Neural cell (in vitro differentiated cells): ENCODE data around the gene FAM135A. TPM values are rescaled to one million over a fixed set of nuclear protein-coding genes. Genes with fewer than 3 reads are reported as not detected.

Experiments used
- H2AFZ ChIP-seq: fragments of 200-600, 300-800 bp; sonication (generic), shearing (Covaris generic); 2 replicates; pipeline ENCODE4 v1.6.0; 2014; ENCODE audit warnings: low read depth, mild to moderate bottlenecking, antibody characterized with exemption, low read length, moderate library complexity
- H3F3A ChIP-seq: fragments of 200-600 bp; shearing (Covaris generic); 2 replicates; pipeline ENCODE4 v1.6.1; 2016; ENCODE audit warnings: mild to moderate bottlenecking, moderate library complexity, mixed read lengths, antibody characterized with exemption, low read length; ENCODE audit not compliant: insufficient read depth, poor library complexity, severe bottlenecking
- H3K27ac ChIP-seq: fragments of 200-600, 300-800 bp; sonication (generic), shearing (Covaris generic); 2 replicates; pipeline ENCODE4 v1.5.1; 2014; ENCODE audit warnings: mild to moderate bottlenecking, low read length, moderate library complexity
- H3K27me3 ChIP-seq: fragments of 300-800, 200-600 bp; sonication (generic), shearing (Covaris generic); 2 replicates; pipeline ENCODE4 v1.6.0; 2014; ENCODE audit warnings: mild to moderate bottlenecking, low read depth, low read length, moderate library complexity; ENCODE audit not compliant: insufficient read depth
- H3K36me3 ChIP-seq: fragments of 300-800, 200-600 bp; sonication (generic), shearing (Covaris generic); 2 replicates; pipeline ENCODE4 v1.5.1; 2014; ENCODE audit warnings: mild to moderate bottlenecking, antibody characterized with exemption, low read length, moderate library complexity; ENCODE audit not compliant: insufficient read depth
- H3K4me2 ChIP-seq: fragments of 300-800, 200-600 bp; sonication (generic), shearing (Covaris generic); 2 replicates; pipeline ENCODE4 v1.6.0; 2014; ENCODE audit warnings: mild to moderate bottlenecking, low read length
- H3K4me3 ChIP-seq: fragments of 300-800, 200-600 bp; sonication (generic), shearing (Covaris generic); 2 replicates; pipeline ENCODE4 v1.5.1; 2014; ENCODE audit warnings: mild to moderate bottlenecking, low read length, moderate library complexity
- H3K79me2 ChIP-seq: fragments of 200-600 bp; shearing (Covaris generic); replicated peaks from 2 replicates; pipeline ENCODE4 v1.6.0; 2014; ENCODE audit warnings: mild to moderate bottlenecking, low read length, moderate library complexity; ENCODE audit not compliant: insufficient read depth
- H3K9ac ChIP-seq: fragments of 300-800, 200-600 bp; sonication (generic), shearing (Covaris generic); 2 replicates; pipeline ENCODE4 v1.6.1; 2016; ENCODE audit warnings: mild to moderate bottlenecking, low read length, mixed read lengths
- H3K9me2 ChIP-seq: fragments of 200-600 bp; shearing (Covaris generic); 2 replicates; pipeline ENCODE4 v1.6.1; 2016; ENCODE audit warnings: mild to moderate bottlenecking, low read length, mixed read lengths; ENCODE audit not compliant: insufficient read depth
- H3K9me3 ChIP-seq: fragments of 200-600, 300-800 bp; sonication (generic), shearing (Covaris generic); 2 replicates; pipeline ENCODE4 v1.6.1; 2016; ENCODE audit warnings: mild to moderate bottlenecking, mixed run types, low read length, moderate library complexity, mixed read lengths
- H4K20me1 ChIP-seq: fragments of 200-600 bp; shearing (Covaris generic); 2 replicates; pipeline ENCODE4 v1.6.1; 2016; ENCODE audit warnings: mild to moderate bottlenecking, mixed run types; ENCODE audit not compliant: insufficient read depth
- EP300 ChIP-seq: fragments of 450-650 bp; conservative IDR thresholded peaks from 2 replicates; pipeline ENCODE4 v1.6.1; 2014; ENCODE audit warnings: antibody characterized with exemption, mild to moderate bottlenecking, moderate library complexity; ENCODE audit not compliant: poor library complexity, severe bottlenecking
- EZH2 ChIP-seq: fragments of 200-600, 300-800 bp; shearing (Covaris generic), sonication (generic); IDR thresholded peaks from 2 replicates; pipeline ENCODE4 v1.6.1; 2014; ENCODE audit warnings: antibody characterized with exemption, low read length, borderline replicate concordance, mild to moderate bottlenecking; ENCODE audit not compliant: insufficient read depth, poor library complexity, severe bottlenecking
- MXI1 ChIP-seq: fragments of 450-650 bp; conservative IDR thresholded peaks from 2 replicates; pipeline ENCODE4 v1.6.1; 2014; ENCODE audit warnings: antibody characterized with exemption, mild to moderate bottlenecking; ENCODE audit not compliant: poor library complexity, severe bottlenecking
- POLR2AphosphoS5 ChIP-seq: IDR thresholded peaks from 2 replicates; pipeline ENCODE4 v1.6.1; 2012
- RAD21 ChIP-seq: fragments of 450-650 bp; conservative IDR thresholded peaks from 2 replicates; pipeline ENCODE4 v1.6.1; 2014; ENCODE audit warnings: antibody characterized with exemption, mild to moderate bottlenecking, moderate library complexity
- REST ChIP-seq: IDR thresholded peaks from 2 replicates; pipeline ENCODE4 v1.6.1; 2012; ENCODE audit warnings: borderline replicate concordance
- SMC3 ChIP-seq: fragments of 450-650 bp; conservative IDR thresholded peaks from 2 replicates; pipeline ENCODE4 v1.6.1; 2014; ENCODE audit warnings: antibody characterized with exemption, mild to moderate bottlenecking, moderate library complexity; ENCODE audit not compliant: poor library complexity
- TAF1 ChIP-seq: IDR thresholded peaks from 2 replicates; pipeline ENCODE4 v1.6.1; 2012; ENCODE audit warnings: low read depth
- polyA plus RNA-seq: library from polyadenylated mRNA; depleted of rRNA; stranded (reverse); fragments of >200 nt; gene quantifications from 2 replicates; pipeline ENCODE4 v1.2.3, GENCODE V29; 2014
- TF ChIP-seq, protein P1 (sequence below): fragments of 450-650 bp; IDR thresholded peaks from 2 replicates; pipeline ENCODE4 v1.5.1; 2014; ENCODE audit warnings: antibody characterized with exemption, mild to moderate bottlenecking, moderate library complexity; ENCODE audit not compliant: poor library complexity, severe bottlenecking

FAM135A gene
- polyA plus RNA-seq, 1 donor from 2014 or later, result 31.4 TPM

GRCh38 chr6:70563530-70563929, 150.2 kb downstream of the FAM135A start:
- H2AFZ ChIP-seq, result no peak overlapping the region
- no peak overlapping the region for H3K27ac ChIP-seq
- no peaks in the 10 kb centered on the region for H3K27me3 ChIP-seq
- no peaks in the 10 kb centered on the region for H4K20me1 ChIP-seq
- TF ChIP-seq EP300, result no peak
- no peak for TF ChIP-seq MXI1
- no peak for TF ChIP-seq RAD21
- TF ChIP-seq REST, result no peak
- no peak for TF ChIP-seq EZH2
- no peak for TF ChIP-seq TAF1
- TF ChIP-seq, protein P1, sequence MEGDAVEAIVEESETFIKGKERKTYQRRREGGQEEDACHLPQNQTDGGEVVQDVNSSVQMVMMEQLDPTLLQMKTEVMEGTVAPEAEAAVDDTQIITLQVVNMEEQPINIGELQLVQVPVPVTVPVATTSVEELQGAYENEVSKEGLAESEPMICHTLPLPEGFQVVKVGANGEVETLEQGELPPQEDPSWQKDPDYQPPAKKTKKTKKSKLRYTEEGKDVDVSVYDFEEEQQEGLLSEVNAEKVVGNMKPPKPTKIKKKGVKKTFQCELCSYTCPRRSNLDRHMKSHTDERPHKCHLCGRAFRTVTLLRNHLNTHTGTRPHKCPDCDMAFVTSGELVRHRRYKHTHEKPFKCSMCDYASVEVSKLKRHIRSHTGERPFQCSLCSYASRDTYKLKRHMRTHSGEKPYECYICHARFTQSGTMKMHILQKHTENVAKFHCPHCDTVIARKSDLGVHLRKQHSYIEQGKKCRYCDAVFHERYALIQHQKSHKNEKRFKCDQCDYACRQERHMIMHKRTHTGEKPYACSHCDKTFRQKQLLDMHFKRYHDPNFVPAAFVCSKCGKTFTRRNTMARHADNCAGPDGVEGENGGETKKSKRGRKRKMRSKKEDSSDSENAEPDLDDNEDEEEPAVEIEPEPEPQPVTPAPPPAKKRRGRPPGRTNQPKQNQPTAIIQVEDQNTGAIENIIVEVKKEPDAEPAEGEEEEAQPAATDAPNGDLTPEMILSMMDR, result no peak
- no peak for TF ChIP-seq POLR2AphosphoS5
- H3K9me2 ChIP-seq, result no peaks in the 10 kb centered on the region
- no peaks in the 10 kb centered on the region for H3F3A ChIP-seq
- H3K4me3 ChIP-seq, result no peak overlapping the region
- peaks cover 4% of the 10 kb centered on the region for H3K79me2 ChIP-seq
- no peaks in the 10 kb centered on the region for H3K9me3 ChIP-seq
- H3K9ac ChIP-seq, result no peak overlapping the region
- no peaks in the 10 kb centered on the region for H3K36me3 ChIP-seq
- no peak overlapping the region for H3K4me2 ChIP-seq

DNA sequence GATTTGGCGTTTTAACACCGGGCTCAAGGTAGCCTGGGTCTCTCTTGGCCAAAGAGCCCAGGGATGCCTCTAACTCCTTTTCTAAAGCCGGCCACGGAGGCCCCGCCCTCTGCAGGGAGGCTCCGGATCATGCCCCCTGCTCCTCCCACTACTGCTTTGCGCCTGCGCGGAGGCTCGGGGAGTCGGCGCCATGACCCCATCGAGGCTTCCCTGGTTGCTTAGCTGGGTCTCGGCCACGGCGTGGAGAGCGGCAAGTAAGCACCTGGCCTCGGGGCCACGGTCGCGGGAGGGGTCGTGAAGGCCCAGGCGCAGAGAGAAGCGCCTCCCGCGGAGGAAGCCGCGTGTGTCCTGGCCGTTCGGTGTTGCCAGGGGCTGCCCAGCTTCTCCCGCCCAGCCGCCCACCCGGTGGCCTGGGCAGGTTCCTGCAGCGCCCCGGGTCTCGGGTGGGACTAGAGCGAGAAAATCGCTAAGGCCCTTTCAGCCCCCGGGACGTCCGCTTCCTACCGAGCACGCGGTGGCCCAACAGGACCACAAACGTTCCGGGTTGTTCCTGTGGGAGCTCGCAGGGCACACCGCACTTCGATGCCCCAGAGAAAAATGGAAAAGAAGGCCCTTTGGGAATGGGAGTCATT, 153.6 kb downstream of the FAM135A start, which contains the start of gene SDHAF4:
Gene SDHAF4, plus strand, starts transcription at position 180 of the 632 bp plus-strand sequence. Its CDS starts 11 bp downstream, at position 191.
- Histone ChIP-seq H3K79me2 (peaks cover 4% of the 10 kb centered on the region), H3F3A (no peaks in the 10 kb centered on the region), H3K4me2 (peak within 1 kb of the TSS; percentile 52), H3K9ac (peak within 1 kb of the TSS; percentile 83), H3K27ac (peak within 1 kb of the TSS; percentile 70), H3K27me3 (no peaks in the 10 kb centered on the region), H4K20me1 (no peaks in the 10 kb centered on the region), H3K9me2 (no peaks in the 10 kb centered on the region), H2AFZ (peak within 1 kb of the TSS; percentile 53), H3K4me3 (peak within 1 kb of the TSS; percentile 81), H3K36me3 (no peaks in the 10 kb centered on the region), H3K9me3 (no peaks in the 10 kb centered on the region)
- TF ChIP-seq RAD21, result peak; percentile 30
- TF ChIP-seq EP300, result peak; percentile 21
- TF ChIP-seq, protein P1, result peak; percentile 52
- peak; percentile 74 for TF ChIP-seq MXI1
- TF ChIP-seq POLR2AphosphoS5, result peak; percentile 98
- no peak for TF ChIP-seq TAF1
- peak; percentile 39 for TF ChIP-seq SMC3
- TF ChIP-seq REST, result peak; percentile 45
- TF ChIP-seq EZH2, result no peak
